HG02970 (cell line): ENCODE results near the gene AKR1E2.
"Not testable (repeated sequence)": the region's sequence is repeated elsewhere in the genome, so short reads cannot be mapped to it uniquely, and the experiment has no call there.

Experiments
- ATAC-seq: cut with Tn5 transposase; IDR thresholded peaks from one replicate; pipeline ENCODE4 v1.9.1; 2021; ENCODE audit warnings: mild to moderate bottlenecking, moderate library complexity, moderate number of reproducible peaks; ENCODE audit not compliant: unreplicated experiment, low FRiP score

The AKR1E2 gene

GRCh38 chr10:4812046-4812445, 14.0 kb upstream of the AKR1E2 start:
- ATAC-seq = no peak

- no peak for ATAC-seq
Measured at GRCh38 chr10:4813023-4813422, 13.0 kb upstream of the AKR1E2 start.

DNA sequence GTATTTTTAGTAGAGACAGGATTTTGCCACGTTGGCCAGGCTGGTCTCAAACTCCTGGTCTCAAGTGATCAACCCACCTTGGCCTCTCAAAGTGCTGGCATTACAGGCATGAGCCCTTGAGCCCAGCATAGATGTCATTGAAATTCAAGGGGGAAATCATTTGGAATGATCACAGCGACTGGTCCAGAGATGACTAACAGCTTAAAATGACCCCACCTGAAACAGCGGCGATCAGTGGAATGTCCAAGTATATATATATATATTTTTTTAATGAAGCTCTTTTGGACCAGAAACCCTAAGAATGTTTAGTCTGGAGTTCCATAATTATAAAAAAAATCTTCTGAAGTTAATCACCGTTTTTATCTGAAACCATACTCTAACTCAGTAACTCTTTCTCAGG, 12.5 kb upstream of the AKR1E2 start:
- no peak for ATAC-seq

- not testable (repeated sequence) for ATAC-seq
Measured at GRCh38 chr10:4815646-4816180, 10.3 kb upstream of the AKR1E2 start.

- no peak for ATAC-seq
Measured at GRCh38 chr10:4816966-4817365, 9.0 kb upstream of the AKR1E2 start.

- ATAC-seq = no peak
Measured at GRCh38 chr10:4819067-4819466, 6.9 kb upstream of the AKR1E2 start.

DNA sequence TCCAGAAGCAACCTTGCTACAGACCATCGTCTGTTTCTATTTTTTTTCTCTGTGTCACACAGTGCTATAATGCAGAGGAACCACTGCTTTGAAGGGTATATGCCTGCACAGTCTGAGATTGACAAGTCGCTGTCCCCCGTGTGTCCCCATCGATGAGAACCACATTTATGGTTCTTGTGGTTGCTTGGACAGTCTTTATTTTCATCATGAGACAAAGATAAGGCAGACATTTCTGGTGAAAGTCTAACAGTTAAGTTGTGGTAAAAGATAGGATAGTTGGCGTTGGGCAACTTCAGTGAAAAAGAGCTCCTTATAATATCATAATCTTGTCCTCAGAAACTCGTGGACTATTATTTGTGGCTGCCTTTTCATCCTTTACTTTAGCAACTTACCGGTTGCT, 6.3 kb upstream of the AKR1E2 start:
- no peak for ATAC-seq

DNA sequence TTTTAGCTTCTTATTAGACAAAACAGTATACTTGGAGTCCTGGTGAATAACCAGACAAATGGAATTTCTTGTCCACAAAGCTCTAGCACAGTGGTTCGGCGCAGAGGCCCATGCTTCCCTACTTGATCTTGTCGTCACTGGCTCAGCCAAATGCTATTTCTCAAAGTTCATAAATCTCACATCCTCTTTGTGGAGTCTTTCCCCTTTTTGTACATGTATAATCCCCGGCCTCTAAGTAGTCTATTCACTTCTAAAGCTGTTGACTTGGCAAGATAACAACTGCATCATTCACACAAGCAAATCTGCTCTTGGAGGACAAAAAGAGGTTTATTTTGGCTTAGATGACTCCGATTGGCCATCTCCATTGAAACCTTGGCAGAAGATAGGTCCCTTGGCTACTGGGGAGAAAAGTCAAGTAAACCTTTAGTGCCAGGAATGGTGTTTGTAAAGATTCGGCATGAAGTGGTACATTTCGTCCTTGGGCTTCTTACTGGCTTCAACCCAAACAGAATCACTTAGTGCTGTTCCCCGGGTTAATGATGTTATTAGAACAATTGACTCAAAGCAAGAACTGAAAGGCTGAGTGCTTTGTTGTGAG, 5.1 kb upstream of the AKR1E2 start:
- no peak for ATAC-seq

DNA sequence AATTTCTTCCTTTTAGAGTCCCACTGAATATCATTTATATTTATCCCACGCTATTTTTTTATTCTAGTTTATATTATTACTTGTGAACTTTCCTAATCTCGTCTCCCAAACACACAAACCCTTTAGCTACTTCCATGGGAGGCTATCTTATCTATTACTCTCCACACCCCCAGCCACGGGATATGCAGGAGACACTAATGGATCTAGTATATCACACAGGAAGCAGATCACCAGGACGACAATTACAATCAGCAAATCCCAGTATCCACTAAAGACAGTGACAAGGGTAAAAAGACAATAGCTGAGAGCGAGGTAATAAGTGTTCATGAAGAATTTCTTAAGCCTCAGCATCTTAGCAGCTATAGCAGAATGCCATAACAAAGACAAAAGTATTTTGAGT, 3.8 kb upstream of the AKR1E2 start:
- ATAC-seq = no peak

DNA sequence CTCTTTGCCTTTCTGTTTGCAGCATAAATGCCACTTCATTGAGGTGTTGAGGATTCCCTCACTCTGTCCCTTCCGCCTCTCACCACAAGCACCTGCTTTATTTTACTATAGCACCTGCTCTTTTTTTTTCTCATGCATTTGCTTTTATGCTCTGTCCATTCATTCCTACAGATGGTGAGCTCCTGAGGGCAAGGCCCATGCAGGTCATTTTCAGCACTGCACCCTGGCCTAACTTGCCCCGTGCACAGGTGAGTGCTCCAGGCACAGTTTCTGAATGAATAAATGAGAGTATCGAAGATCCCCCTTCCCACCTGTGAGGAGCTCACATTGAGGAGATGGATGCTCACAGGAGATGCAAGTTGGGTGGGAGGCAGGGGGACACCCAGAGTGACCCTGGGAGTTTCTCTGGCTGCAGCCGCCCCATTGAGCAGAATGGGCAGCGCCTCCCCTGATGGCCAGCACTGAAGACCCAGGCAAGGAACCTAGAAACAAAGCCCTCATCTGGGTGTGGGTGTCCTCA, 1.2 kb upstream of the AKR1E2 start:
- ATAC-seq = no peak

- ATAC-seq = no peak
Measured at GRCh38 chr10:4825456-4825867, 545 bp upstream of the AKR1E2 start.

- ATAC-seq = no peak
Measured at GRCh38 chr10:4826792-4827324, 851 bp downstream of the AKR1E2 start.

DNA sequence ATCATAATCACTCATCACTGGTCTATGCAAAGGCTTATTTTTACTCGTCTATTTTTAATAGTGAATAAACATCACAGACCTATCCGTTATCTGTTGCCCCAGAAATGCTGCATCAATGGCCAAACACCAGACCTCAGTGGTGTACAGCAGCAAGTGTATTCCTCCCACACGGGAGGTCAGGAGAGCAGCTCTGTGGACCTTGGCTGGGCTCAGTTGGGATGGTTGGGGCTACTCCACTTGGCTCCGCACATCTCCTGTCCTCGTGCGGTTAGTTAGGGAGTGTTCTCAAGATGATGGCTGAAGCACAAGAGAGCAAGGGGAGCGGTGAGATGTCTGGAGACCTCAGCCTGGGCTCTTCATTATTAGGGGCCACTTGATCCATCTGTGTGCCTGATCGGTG, 2.0 kb downstream of the AKR1E2 start:
- ATAC-seq = no peak

GRCh38 chr10:4830551-4830950, 4.5 kb downstream of the AKR1E2 start:
- ATAC-seq = no peak

DNA sequence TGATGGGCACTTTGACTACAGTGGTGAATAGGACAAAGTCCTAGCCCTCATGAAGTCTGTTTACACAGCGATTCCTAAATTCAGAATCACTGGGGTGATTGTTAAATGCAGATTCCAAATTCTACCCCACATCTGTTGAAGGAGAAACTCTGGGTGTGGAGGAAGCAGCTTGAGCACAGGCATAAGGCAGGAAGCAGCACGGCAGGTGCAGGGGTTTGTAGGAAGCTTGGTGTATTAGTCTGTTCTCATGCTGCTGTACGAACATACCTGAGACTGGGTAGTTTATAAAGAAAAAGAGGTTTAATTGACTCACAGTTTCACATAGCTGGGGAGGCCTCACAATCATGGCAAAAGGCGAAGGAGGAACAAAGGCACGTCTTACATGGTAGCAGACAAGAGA, 5.1 kb downstream of the AKR1E2 start:
- ATAC-seq = no peak

- no peak for ATAC-seq
Measured at GRCh38 chr10:4833286-4833685, 7.3 kb downstream of the AKR1E2 start.

- ATAC-seq = no peak
Measured at GRCh38 chr10:4834898-4835405, 8.9 kb downstream of the AKR1E2 start.

DNA sequence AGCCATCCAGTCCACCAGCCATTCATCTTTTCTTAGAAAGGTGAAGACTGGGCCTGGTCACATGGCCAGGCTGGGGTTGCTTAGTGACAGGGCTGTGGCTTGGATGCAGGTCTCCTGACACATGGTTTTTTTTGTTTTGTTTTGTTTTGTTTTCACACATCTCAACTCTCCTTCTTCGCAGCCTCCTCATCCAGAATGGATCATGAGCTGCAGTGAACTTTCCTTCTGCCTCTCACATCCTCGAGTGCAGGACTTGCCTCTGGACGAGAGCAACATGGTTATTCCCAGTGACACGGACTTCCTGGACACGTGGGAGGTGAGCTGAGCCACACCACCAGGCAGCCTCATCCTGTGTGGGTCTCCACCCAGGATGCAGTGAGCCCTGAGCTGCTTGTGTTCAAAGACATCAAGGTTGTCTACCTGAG, 9.5 kb downstream of the AKR1E2 start:
- no peak for ATAC-seq

DNA sequence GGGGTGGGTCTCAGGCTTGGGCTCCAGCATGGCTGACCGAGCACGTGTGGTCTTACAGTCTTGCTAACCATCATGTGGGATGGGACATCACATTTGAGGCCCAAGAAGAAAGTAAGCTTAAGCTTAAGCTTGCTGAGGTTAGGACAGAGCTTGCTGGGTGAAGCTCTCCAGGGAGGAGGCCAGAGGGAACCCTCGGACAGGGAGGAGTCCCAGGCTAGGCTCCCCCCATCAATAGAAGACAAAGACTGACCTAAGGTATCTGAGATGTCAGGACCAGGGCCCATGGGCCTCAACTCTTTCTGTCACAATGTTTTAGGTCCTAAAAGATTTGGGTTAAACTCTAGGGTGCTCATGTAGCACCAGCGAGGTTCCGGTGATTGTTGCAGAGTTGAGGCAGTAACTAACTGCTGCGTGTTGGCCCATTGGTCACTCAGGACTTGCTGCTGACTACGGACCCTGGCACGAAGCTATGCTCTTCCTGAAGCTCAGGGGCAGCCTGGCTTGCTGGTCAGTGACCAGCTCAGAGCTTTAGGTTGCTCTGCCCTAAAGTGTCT, 10.5 kb downstream of the AKR1E2 start:
- no peak for ATAC-seq

DNA sequence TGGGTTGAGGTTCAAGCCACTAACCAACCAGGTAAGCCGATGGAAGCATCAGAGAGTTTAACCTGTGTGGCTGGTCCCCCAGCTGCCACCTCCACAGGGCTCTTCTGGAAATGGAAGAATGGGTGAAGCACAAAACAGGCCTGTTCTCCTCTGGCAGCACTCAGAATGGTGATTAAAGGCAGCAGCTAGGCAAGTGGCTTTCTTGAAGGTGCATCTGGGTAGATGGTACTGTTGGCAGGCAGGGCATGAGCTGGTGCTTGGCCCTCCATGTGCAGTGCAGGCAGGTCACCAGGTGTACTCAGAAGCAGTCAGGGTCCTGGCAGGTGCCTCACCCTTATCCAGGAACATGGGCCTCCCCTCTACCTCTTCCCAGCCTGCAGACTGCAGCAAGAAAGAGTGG, 11.5 kb downstream of the AKR1E2 start:
- no peak for ATAC-seq

GRCh38 chr10:4838743-4839142, 12.7 kb downstream of the AKR1E2 start:
- ATAC-seq = no peak

DNA sequence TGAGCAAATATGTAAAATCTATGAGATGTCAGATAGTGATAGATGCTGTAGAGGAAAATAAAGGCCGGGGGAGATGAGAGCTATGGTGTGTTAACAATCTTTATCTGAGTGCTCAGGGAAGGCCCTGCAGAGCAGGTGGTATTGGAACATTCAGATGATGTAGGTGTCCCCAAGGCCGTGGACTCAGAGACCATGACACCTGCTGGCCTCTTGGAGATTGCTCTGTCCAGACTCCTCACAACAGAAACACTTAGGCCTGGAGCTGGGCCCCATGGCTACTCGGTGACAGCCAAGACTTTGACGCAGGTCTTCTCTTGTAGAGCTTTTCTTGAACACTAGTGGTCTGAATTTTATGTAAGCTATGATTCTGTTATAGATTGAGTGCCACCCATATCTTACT, 13.3 kb downstream of the AKR1E2 start:
- ATAC-seq = no peak
